C4-2B (cell line): ENCODE measurements around the gene PRKG1.
A peak's percentile ranks its signal among the peaks of the same experiment; 100 is the strongest.

Source experiments
- H3K27ac ChIP-seq: fragments of 450-650 bp; 2 replicates; pipeline ENCODE4 v1.5.1; 2017
- CTCF ChIP-seq: fragments of 450-650 bp; conservative IDR thresholded peaks from 2 replicates; pipeline ENCODE4 v1.5.1; 2017; ENCODE audit warnings: mild to moderate bottlenecking
- ZFX ChIP-seq: fragments of 450-650 bp; IDR thresholded peaks from 2 replicates; pipeline ENCODE4 v1.6.1; 2017

Gene PRKG1

GRCh38 chr10:52092390-52092789 is 1018.1 kb downstream of the PRKG1 start:
- no peak overlapping the region for H3K27ac ChIP-seq
- no peak for TF ChIP-seq ZFX
- no peak for TF ChIP-seq CTCF

- H3K27ac ChIP-seq: no peak overlapping the region
- TF ChIP-seq CTCF (no peak), ZFX (no peak)
These were observed 1023.8 kb downstream of the PRKG1 start for GRCh38 chr10:52098130-52098529.

GRCh38 chr10:52099026-52099600 is 1024.8 kb downstream of the PRKG1 start:
- no peak overlapping the region for H3K27ac ChIP-seq
- TF ChIP-seq CTCF: no peak
- TF ChIP-seq ZFX: no peak

GRCh38 chr10:52100011-52100547 is 1025.8 kb downstream of the PRKG1 start:
- TF ChIP-seq ZFX (no peak), CTCF (no peak)
- no peak overlapping the region for H3K27ac ChIP-seq

- peak; percentile 6; the same call in 1 of the 2 replicates for TF ChIP-seq CTCF
- TF ChIP-seq ZFX: no peak
- H3K27ac ChIP-seq: no peak overlapping the region
These were observed 1031.0 kb downstream of the PRKG1 start for GRCh38 chr10:52105301-52105700.

DNA sequence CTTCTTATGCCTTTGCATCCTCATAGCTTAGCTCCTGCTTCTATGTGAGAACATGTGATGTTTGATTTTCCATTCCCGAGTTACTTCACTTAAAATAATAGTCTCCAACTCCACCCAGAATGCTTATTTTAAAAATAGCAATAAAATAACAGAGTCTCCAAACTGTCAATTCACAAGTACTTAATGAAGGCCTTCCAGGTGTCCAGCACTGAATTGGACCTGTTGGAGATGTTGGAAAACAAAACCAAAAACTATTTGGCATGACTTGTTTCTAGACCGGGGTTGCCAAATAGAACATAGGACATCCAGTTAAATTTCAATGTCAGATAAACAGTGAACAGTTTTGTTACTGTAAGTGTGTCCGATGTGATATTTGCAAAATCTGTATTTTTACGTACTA is 1031.7 kb downstream of the PRKG1 start:
- TF ChIP-seq ZFX (no peak), CTCF (no peak)
- H3K27ac ChIP-seq: no peak overlapping the region

DNA sequence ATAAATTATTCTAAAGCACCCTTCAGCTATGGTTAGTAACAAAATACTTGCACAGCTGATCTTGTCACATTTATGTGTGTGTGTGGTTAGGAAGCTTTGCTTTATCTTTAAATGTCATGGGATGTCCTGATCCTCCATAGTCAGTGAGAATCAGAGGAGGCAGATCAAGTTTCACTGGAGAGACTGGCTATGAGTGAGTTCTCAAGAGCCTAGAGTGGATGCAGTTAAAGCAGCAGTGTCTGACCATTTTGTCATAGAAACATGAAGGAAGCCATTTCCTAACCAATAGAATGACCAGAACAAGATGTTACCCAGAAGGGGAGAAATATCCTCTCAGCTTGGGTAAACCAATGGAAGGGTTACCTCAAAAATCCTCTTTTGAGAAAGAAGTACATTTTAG is 1032.6 kb downstream of the PRKG1 start:
- no peak overlapping the region for H3K27ac ChIP-seq
- TF ChIP-seq CTCF (no peak), ZFX (no peak)
